Stimulated activated CD8-positive, alpha-beta memory T cell treated with anti-CD3 and anti-CD28 coated beads, Interleukin-7, amount 100 ng/mL, for 48 hours (primary cell): ENCODE data around the gene TNFSF8.

Experiments
- DNase-seq, 2 donors: peaks; one replicate each; pipeline ENCODE4 v3.0.0-alpha.2; 2020; ENCODE audit warnings: low read depth in 1 of 2; ENCODE audit errors: extremely low read depth in 1 of 2

The TNFSF8 gene

DNA sequence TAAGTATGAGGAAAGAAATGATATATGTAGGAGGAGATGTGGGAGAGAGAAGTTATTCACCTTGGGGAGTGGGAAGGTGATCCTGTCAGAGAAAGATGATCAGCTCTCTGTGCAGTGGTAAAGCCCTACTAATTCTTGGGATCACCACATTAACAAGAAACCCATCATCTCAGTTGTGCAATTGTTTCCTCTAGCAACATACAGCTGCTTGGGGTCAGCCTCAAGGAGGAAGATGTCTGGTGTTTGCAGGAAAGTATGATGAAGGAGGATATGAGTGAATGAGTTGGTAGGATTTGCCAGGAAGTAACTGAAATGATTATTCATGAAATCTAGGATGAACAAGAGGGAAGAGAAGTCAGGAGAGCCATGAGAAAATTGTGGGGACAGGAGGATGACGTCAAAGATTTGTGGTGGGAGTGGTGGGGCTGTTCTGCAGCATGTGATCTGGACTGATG lies 50.1 kb downstream of the TNFSF8 start:
- no peak for DNase-seq

DNA sequence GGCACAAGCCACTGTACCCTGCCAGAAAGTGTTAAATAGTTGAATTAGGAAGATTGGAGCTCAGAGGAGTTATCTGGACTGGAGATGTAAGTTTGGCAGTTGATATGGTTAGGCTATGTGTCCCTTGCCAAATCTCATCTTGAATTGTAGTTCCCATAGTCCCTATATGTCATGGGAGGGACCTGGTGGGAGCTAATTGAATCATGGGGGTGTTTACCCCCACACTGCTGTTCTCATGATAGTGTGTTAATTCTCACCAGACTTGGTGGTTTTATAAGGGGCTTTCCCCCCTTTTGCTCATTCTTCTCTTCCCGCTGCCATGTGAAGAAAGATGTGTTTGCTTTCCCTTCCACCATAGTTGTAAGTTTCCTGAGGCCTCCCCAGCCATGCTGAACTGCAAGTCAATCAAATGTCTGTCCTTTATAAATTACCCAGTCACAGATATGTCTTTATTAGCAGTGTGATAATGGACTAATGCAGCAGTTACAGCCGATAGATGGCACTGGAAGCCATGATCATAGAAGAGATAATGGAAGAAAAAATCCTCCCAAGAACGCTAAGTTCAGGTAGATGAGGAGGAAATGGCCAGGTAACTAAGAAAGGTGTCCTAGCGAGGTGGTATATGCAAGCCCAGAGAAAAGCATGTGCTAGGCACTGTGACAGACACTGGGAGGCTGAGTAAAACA lies 51.4 kb downstream of the TNFSF8 start:
- no peak for DNase-seq

DNA sequence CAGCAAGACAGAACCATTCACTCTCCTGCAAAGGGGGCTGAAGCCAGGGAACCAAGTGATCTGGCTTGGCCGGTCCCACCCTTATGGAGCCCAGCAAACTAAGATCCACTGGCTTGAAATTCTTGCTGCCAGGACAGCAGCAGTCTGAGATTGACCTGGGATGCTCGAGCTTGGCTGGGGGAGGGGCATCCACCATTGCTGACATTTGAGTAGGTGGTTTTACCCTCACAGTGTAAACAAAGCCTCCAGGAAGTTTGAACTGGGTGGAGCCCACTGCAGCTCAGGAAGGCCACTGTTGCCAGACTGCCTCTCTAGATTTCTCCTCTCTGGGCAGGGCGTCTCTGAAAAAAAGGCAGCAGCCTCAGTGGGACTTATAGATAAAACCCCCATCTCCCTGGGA lies 60.5 kb downstream of the TNFSF8 start:
- no peak for DNase-seq

DNA sequence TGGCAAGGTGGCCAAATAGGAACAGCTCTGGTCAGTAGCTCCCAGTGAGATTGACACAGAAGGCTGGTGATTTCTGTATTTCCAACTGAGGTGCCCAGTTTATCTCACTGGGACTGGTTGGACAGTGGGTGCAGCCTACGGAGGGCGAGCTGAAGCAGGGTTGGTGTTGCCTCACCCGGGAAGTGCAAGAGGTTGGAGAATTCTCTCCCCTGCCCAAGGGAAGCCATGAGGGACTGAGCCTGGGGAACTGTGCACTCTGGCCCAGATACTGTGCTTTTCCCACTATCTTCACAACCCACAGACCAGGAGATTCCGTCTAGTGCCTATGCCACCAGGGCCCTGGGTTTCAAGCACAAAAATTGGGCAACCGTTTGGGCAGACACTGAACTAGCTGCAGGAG lies 61.0 kb downstream of the TNFSF8 start:
- no peak for DNase-seq

DNA sequence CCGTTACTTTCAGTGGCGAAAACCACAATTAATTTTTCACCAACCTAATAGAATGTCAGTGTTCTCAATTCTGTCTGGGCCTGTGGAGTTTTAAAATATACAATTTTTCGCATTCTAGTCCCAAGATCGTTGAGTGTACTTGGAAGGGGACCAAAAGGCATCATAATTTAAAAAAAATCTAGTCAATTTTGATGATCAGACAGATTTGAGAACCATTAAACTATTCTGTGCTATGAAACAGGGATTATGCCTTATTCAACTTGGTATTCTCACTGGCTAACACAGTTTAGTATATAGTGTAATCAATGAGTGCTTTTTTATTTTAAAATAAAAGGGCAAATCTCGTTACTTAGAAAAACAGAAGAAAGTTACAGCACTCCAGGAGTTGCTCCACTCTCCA lies 63.1 kb downstream of the TNFSF8 start:
- no peak for DNase-seq

DNA sequence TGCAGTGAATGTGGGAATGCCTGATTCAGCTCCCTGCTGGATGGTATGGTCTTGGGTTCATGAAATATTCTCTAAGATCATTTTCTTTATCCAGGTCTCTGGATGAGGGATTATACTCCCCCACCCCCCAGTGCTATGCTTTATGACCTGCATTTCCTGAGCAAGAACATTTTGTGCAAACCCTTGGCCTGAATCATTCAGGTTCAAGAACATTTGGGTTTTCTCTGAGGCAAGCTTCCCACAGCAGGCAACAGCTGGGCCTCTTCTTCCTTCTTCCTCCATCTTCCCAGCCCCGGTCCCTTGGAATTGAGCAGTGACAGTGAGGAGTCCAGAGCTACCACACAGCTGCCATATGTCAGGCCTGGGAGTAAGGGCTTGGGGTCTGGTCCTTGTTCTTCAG lies 65.9 kb downstream of the TNFSF8 start:
- no peak for DNase-seq

DNA sequence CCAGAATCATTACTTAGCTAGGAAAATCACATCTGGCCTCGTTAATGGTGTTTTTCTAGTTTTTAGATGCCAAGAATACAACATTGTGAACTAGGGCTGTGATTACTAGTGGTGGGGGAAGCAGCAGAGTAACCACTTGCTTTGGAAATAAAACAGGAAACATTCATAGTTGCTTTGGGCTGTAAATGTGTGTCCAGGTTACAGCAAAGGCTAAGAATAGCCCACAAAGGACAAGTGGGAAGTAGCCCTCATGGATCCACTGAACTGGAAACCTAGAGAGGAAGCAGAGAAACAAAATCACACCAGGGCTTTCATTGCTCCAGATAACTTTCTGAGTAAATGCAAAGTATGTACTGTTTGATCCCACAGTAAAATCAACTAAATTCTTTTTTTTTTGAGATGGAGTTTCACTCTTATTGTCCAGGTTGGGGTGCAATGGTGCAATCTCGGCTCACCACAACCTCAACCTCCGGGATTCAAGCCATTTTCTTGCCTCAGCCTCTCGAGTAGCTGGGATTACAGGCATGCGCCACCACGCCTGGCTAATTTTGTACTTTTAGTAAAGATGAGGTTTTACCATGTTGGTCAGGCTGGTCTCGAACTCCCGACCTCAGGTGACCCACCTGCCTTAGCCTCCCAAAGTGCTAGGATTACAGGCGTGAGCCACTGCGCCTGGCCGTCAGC lies 68.3 kb downstream of the TNFSF8 start:
- DNase-seq, result no peak

DNA sequence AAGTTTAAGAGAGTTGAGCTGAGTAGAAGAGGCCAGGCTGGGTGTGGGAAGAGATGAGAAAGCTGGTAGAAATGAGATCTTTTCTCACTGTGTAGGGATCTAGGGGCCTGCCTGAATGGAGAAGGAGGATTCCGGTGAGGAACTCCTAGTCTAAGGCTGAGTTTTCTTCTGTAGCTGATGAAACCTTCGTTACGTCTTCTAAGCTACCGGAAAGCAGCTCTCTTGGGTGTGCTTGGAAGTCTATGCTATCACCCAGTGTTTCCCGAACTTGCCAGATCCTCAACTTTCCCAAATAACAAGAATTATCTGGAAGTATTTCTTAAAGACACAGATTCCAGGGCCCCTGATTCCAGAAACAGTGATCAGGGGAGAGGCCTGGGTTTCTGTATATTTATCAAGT lies 69.1 kb downstream of the TNFSF8 start:
- DNase-seq, result no peak

DNA sequence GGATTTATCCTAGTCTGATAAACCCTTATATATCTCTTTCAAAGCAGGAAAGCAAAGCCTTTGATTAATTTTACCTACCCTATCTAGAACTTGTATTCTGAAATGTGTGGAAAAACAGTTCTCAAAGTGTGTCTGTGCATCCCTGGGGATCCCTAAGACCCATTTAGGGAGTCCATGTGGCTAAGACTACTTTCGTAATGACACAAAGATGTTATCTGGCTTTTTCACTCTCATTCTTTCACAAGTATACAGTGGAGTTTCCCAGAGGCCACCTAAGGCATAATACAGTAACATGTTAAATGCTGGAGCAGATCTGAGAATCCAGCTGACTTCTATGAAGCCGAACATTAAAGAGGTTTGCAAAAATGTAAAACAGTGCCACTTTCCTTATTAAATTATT lies 70.2 kb downstream of the TNFSF8 start:
- no peak for DNase-seq

DNA sequence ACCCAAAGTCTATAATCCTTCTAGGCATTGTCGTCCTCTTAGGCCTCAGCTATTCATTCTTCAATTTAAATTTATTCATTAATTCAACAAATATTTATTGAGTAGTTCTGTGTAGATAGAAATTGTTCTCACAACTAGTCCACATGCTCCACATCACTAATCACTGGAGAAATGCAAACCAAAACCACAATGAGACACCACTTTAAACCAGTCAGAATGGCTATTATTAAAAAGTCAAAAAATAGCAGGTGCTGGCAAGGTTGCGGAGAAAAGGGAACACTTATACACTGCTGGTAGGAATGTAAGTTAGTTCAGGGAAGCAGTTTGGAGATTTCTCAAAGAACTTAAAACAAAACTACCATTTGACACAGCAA lies 73.5 kb downstream of the TNFSF8 start:
- no peak for DNase-seq

DNA sequence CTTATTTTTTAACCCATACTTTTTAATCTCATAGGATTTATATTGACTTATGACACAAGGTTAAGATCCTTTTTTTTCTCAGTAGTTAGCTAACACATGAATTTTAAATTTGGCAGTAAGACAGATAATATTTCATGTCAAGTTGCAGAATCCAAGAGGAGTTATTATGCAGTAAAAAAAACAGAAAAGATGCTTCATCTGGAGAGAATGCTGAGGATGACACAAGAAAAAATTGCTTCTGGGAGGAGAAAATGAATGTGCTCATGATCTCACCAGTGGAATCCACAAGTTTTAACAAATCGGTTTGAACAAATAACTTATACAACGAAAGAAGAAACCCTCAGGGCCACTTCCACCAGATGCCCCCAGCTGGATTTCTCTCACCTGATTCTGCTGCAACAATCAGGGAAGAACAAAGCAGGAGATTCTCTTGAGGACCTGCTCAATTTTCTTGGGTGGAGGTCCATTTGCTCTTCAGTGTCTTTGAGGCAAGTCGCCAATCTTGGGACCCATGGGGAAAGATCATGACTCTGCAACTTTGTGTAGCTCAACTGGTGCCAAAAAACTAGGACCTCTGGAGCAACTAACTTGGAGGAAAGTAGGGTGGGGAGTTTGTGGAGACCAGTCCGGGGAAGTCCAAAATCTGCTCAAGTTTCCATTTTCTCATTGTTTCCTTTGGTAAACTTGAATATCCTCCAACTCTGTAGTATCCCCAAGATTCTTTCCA lies 74.0 kb downstream of the TNFSF8 start:
- DNase-seq, result no peak

DNA sequence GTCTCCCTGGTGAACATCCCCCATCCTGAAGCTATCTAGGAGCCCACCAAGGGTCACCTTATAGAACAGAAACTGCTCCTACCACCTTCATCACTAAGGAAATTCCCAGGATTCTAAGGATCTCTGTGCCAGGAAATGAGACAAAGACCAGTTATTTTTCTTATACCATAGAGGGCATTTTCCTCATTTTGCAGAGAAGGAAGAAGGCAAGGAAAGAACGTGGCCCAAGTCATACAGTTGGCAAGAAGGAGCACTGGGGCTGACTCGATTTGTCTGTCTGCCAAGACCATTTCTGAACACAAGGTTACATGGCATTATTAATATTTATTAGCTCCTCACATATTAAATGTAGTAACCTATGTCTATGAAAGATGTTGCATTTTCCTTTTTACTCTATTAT lies 74.9 kb downstream of the TNFSF8 start:
- DNase-seq, result no peak

DNA sequence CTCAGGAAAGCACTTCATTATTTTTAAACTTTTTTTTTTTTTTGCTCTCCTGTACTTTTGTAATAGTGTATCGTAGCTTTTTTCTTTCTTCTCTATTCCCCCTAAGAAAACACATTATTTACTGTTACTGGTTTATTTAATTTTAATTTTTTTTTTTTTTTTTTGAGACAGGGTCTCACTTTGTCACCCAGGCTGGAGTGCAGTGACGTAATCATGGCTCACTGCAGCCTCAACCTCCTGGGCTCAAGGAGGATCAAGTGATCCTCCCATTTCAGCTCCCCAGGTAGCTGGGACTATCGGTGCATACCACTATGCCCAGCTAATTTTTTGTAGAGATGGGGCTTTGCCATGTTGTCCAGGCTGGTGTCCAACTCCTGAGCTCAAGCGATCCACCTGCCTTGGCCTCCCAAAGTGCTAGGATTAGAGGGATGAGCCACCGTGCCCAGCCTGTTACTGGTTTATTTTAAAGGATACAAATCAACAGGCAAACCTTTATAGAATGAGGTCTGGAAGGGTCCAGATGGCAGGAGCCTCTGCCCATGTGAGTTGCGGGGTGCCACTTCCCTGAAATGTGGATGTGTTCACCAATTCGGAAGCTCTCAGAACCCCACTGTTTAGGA lies 75.5 kb downstream of the TNFSF8 start:
- DNase-seq, result no peak

DNA sequence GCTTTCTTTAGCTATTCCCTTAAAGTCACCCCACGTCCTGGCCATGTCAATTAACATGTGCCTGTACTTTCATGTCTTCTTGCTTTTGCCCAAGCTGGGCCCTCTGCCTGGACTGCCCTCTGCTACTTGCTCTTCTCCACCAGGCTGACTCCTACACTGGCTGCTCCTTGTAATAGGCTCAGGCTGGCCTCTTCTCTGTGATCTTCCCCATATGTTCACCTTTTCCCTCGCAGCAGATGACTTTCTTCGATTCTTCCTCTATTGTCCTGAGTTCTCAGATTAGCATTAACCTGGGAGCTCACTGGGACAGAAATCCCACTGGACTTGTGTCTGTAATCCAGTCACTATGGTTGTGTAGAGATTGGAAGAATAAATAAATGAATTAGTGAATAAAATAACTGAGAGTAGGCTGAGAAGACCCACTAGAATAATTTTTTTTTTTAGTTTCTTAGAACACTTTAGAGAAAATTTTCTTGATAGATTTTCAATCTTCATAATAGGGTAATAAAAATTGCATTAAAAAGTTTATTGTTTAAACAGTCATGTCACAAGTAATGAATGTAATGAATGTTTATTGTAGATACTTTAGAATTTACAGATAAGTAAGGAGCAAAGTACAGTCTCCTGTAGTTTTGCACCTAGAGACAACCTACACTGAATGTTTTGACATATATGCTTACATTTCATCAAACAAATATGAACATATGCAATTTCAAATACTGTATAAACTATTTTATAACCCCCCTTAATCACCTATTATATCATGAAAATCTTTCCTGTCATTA lies 77.1 kb downstream of the TNFSF8 start:
- DNase-seq, result no peak

DNA sequence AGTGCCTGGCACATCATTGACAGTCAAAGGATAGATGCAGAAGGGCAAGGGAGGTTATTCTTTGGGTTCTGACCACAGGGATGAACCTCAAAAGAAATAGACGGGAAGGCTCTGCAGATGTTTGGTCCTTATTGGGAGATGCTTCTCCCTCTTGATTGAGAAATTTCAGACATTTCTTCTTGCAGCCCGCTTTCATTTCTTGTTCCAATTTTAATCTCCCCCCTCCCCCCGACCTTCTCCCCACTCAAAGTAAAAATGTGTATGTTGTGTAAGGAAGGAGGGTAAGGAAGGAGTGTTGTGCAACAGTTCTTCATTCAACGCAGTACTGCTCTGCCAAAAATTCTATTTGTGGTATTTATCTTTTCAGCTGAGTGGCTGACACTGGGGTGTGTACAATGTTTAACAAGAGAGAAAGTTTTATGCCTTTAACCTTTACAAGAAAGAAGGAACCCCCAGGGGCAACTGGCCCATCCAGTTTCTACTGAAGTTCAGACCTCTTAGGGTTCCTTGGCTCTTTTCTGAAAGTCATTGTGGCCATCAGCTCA lies 78.3 kb downstream of the TNFSF8 start:
- DNase-seq, result no peak

DNA sequence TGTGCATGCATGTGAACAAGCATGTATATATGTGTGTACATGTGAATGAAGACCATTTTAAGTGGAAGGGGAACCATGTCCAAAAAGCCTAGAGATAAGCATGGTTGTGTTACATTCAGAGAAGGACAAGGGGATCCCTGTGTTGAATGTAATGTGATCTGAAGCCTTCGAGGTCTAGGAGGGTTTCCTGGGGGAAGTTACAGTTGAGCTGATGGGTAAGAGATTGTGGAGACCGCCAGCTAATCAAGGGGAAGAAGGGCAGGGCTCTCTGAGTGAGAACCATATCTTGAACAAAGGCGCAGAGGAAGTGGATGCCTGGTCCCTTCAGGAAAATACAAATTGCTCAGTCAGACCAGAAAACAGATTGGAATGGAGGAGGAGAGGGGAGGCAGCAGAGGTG lies 79.1 kb downstream of the TNFSF8 start:
- no peak for DNase-seq
